K562 (cell line): ENCODE results near the gene APOA1. TPM values are rescaled to one million over a fixed set of nuclear protein-coding genes. Genes with fewer than 3 reads are reported as not detected.

ENCODE experiments used
- ATAC-seq: fragments of 200-7000 bp; cut with Tn5 transposase; 3 replicates; pipeline ENCODE4 v1.9.1; 2020; ENCODE audit warnings: moderate library complexity
- BruUV-seq: library from RNA; stranded (reverse); fragments of 400-500 nt; replicated peaks from 2 replicates; lab custom pipeline; 2021; lab: Mats Ljungman, UMichigan
- CTCF ChIA-PET: fragments of 300-600 bp; formaldehyde crosslinking; extraction: SDS; loops from one replicate; lab custom pipeline; 2021; ENCODE audit warnings: low intra/inter-chr PET ratio; lab: Yijun Ruan, JAX
- POLR2A ChIA-PET: fragments of 300-600, 350-650 bp; sonication (Branson Sonifier 250); formaldehyde crosslinking; extraction: SDS; loops from one replicate; lab custom pipeline; 2021; ENCODE audit warnings: antibody characterized with exemption, inconsistent platforms; lab: Yijun Ruan, JAX
- DNase-seq, 4 experiments: peaks; one replicate each; pipeline versions ENCODE4 v3.0.0 to v3.0.0-alpha.2; 2011 to 2018; ENCODE audit warnings: low spot score in 3 of 4, mixed read lengths in 3 of 4; ENCODE audit errors: extremely low read depth in 1 of 4
- FAIRE-seq: peaks from 2 replicates; lab custom pipeline; 2011; peaks lifted over from hg19 to GRCh38; lab: Jason Lieb, UNC
- H2AFZ ChIP-seq: 2 replicates; pipeline ENCODE4 v1.6.0; 2011; ENCODE audit warnings: low read depth, low read length, control low read depth, inconsistent platforms
- H3K27ac ChIP-seq: fragments of 200-600 bp; 3 replicates; pipeline ENCODE4 v1.8.0; 2011; ENCODE audit warnings: low read depth, mild to moderate bottlenecking, control low read depth, inconsistent platforms, low read length, moderate library complexity, mixed read lengths; ENCODE audit errors: extremely low read depth
- H3K27me3 ChIP-seq, 2 experiments: fragments of 300-600 bp in 1 of 2; 2 replicates in 1 of 2; 3 replicates in 1 of 2; pipeline versions ENCODE4 v1.6.0 to v1.8.0; 2011; ENCODE audit warnings: inconsistent platforms in 2 of 2, low read length in 2 of 2, mild to moderate bottlenecking in 1 of 2, mixed read lengths in 1 of 2, moderate library complexity in 1 of 2; ENCODE audit not compliant: control insufficient read depth in 2 of 2, insufficient read depth in 2 of 2
- H3K36me3 ChIP-seq: fragments of 300-600 bp; 3 replicates; pipeline ENCODE4 v1.8.0; 2011; ENCODE audit warnings: mild to moderate bottlenecking, low read length, inconsistent platforms; ENCODE audit not compliant: control insufficient read depth, insufficient read depth
- H3K4me1 ChIP-seq, 2 experiments: fragments of 200-600 bp in 1 of 2; replicated peaks in 1 of 2; 2 replicates in 1 of 2; 3 replicates in 1 of 2; pipeline versions ENCODE4 v1.5.1 to v1.8.0; 2011; ENCODE audit warnings: inconsistent platforms in 2 of 2, low read length in 2 of 2, mild to moderate bottlenecking in 1 of 2, mixed read lengths in 1 of 2, moderate library complexity in 1 of 2; ENCODE audit not compliant: control insufficient read depth in 2 of 2, insufficient read depth in 2 of 2
- H3K4me2 ChIP-seq: 2 replicates; pipeline ENCODE4 v1.6.1; 2011; ENCODE audit warnings: low read length, control low read depth, inconsistent platforms, mixed read lengths; ENCODE audit not compliant: insufficient read depth
- H3K4me3 ChIP-seq: fragments of 200-600 bp; sonication (generic), shearing (Covaris generic); 2 replicates; pipeline ENCODE4 v1.5.1; 2016; ENCODE audit warnings: control low read depth, inconsistent platforms
- H3K79me2 ChIP-seq: fragments of 200-600 bp; 3 replicates; pipeline ENCODE4 v1.8.0; 2011; ENCODE audit warnings: low read length, inconsistent platforms; ENCODE audit not compliant: control insufficient read depth, insufficient read depth
- H3K9ac ChIP-seq, 2 experiments: 2 replicates each; pipeline versions ENCODE4 v1.6.0 to v1.6.1; 2011; ENCODE audit warnings: low read depth in 2 of 2, low read length in 2 of 2, control low read depth in 1 of 2, inconsistent platforms in 1 of 2, mild to moderate bottlenecking in 1 of 2, mixed read lengths in 1 of 2; ENCODE audit not compliant: insufficient read depth in 1 of 2
- H3K9me1 ChIP-seq: one replicate; pipeline ENCODE4 v1.6.0; 2011; ENCODE audit warnings: inconsistent platforms, mild to moderate bottlenecking, low read length, moderate library complexity; ENCODE audit not compliant: control insufficient read depth, insufficient read depth
- H3K9me3 ChIP-seq: replicated peaks from 2 replicates; pipeline ENCODE4 v1.5.1; 2011; ENCODE audit warnings: low read depth, low read length, inconsistent platforms; ENCODE audit not compliant: control insufficient read depth, insufficient read depth
- H4K20me1 ChIP-seq: replicated peaks from 2 replicates; pipeline ENCODE4 v1.6.1; 2011; ENCODE audit warnings: low read length, inconsistent platforms, mixed read lengths; ENCODE audit not compliant: control insufficient read depth, insufficient read depth
- RBM14 ChIP-seq: fragments of 200-400 bp; formaldehyde crosslinking; IDR thresholded peaks from 2 replicates; pipeline ENCODE4 v1.6.1; 2018; ENCODE audit warnings: low read depth, mild to moderate bottlenecking, low read length, moderate library complexity, borderline replicate concordance; ENCODE audit not compliant: insufficient read depth
- TEAD1 ChIP-seq, 2 experiments: fragments of 450-650 bp in 1 of 2; sonication (generic) in 1 of 2; formaldehyde crosslinking; IDR thresholded peaks; 2 replicates each; pipeline versions ENCODE4 v1.4.0 to v1.8.0; 2020 to 2022; ENCODE audit warnings: mild to moderate bottlenecking in 2 of 2, missing genetic modification reagents in 1 of 2
- WGBS: fragments of 100-300 bp; shearing (Covaris generic); methylation state at CpG from one replicate; pipeline ENCODE4 v1.1.6; 2016; ENCODE audit warnings: low coverage, mixed read lengths; ENCODE audit not compliant: insufficient coverage; ENCODE audit errors: missing lambda C conversion rate; 5-methylcytosine and 5-hydroxymethylcytosine counted together
- in situ Hi-C: fragments of 300-500 bp; cut with MboI; formaldehyde crosslinking; loops from 4 replicates; pipeline ENCODE4 v1.15.0; 2018; ENCODE audit warnings: inconsistent platforms, mixed read lengths
- intact Hi-C: fragments of 100-400 bp; cut with micrococcal nuclease; formaldehyde crosslinking; loops from 2 replicates; pipeline ENCODE4 v1.14.2; 2022
- polyA plus RNA-seq, 8 experiments: library from polyadenylated mRNA; depleted of rRNA in 4 of 8; stranded (reverse) in 5 of 8; unstranded in 3 of 8; fragments of >200 nt; fragmentation: Nextera tagmentation in 2 of 8; fragmentation: Illumina TruSeq in 1 of 8; extraction: Ambion mirVana in 2 of 8; extraction: Trizol in 1 of 8; gene quantifications; 2 replicates each; pipeline versions ENCODE4 v1.2.1 to v1.2.3, GENCODE V29; 2011 to 2014; ENCODE audit warnings: inconsistent platforms in 1 of 8, missing spikeins in 1 of 8
- total RNA-seq, 7 experiments: library from RNA; depleted of rRNA in 6 of 7; stranded (reverse); fragments of >200 nt in 6 of 7; fragmentation: Illumina TruSeq in 2 of 7; extraction: Trizol in 2 of 7; gene quantifications; 2 replicates each; pipeline versions ENCODE4 v1.2.1 to v1.2.3, GENCODE V29; 2011 to 2021; ENCODE audit warnings: low replicate concordance in 1 of 7

Gene APOA1
- total and polyA plus RNA-seq, 9 of the 15 experiments (the other 6 are each of a cell fraction or from before 2014, with no cell fraction given), result 1.8 TPM; not detected in 8

DNA sequence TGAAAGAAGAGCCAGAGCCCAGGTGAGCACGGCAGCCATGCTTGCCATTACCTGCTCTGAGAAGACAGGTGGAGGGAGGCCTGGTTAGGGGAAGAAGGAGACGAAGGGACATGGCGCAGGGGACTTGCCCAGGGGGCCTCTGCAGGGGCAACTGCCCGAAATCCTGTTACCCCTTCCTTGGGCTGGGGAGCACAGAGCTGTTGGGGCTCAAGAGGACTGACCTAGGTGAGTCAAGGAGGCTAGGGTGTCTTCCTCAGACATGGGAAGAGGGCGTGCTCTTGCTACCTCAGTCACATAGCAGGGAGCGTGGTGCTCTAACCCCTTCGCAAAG, 45.6 kb downstream of the APOA1 start, which contains the start of gene APOA5:
Gene APOA5 (minus strand): TSS at position 67 of the 331 bp plus-strand sequence. CDS start 19 bp downstream, at position 48.
- CTCF ChIA-PET, result interaction anchor here (1.4 to 2.7 kb wide), 2 partner anchors 314 to 435 kb away, joined by 4 to 11 read pairs; no protein-coding TSS in a partner anchor
- no peak within 1 kb of the TSS for H3K27ac ChIP-seq
- peak within 1 kb of the TSS; percentile 45 for H3K4me2 ChIP-seq
- TF ChIP-seq RBM14 (no peak), TEAD1 (CRISPR knock-in tag; IDR thresholded peaks at IDR 0.05) (0 out of 4 replicates have a peak, but pooled peaks of 1 of the 2 experiments have one; percentile 4)
- TF ChIP-seq, all 486 proteins: peak for 1
- ATAC-seq, result no peak
- Histone ChIP-seq H3K9ac (peak within 1 kb of the TSS in 1 of 2 experiments; percentile 65; a peak in 2 of 4 replicates), H3K4me3 (no peak within 1 kb of the TSS), H3K79me2 (peaks cover 12% of the 10 kb centered on the region), H3K27me3 (no peaks in the 10 kb centered on the region), H3K36me3 (peaks cover 1% of the 10 kb centered on the region; the same call in 1 of the 3 replicates), H4K20me1 (no peaks in the 10 kb centered on the region), H3K9me1 (no peaks in the 10 kb centered on the region), H3K9me3 (no peaks in the 10 kb centered on the region), H3K4me1 (peaks cover 23 to 33% of the 10 kb centered on the region in 2 experiments), H2AFZ (peak within 1 kb of the TSS; percentile 93)
- in situ Hi-C loops, result no loop called here
- POLR2A ChIA-PET, result interaction anchor here (0.7 kb wide), 1 partner anchor 306 kb away, joined by 3 read pairs; no protein-coding TSS in a partner anchor
- no peak for DNase-seq
- 54% methylated on average over 6 of the region's 7 CpGs for WGBS
- intact Hi-C loops, result loop anchor here (1.0 to 5.0 kb wide), 2 partner anchors 315 to 436 kb away; no protein-coding TSS in a partner anchor
- BruUV-seq, result no TSS peak
- no peak for FAIRE-seq
